ENCODE data around the gene MAP4K4. TPM values are rescaled to one million over a fixed set of nuclear protein-coding genes. Genes with fewer than 3 reads are reported as not detected.

Gene MAP4K4
- total RNA-seq, 1 experiment from 2014 or later, result 162 TPM

GRCh38 chr2:101837354-101837753, 139.8 kb downstream of the MAP4K4 start:
- BruUV-seq (replicated peaks), result no TSS peak
- Mint-ChIP-seq H3K27me3 (ENCODE audit: insufficient read depth, unreplicated experiment) (no peaks in the 10 kb centered on the region), H3K27ac (ENCODE audit: low read depth, unreplicated experiment) (peak overlapping the region; percentile 52), H3K4me3 (ENCODE audit: unreplicated experiment) (no peak overlapping the region), H3K36me3 (ENCODE audit: insufficient read depth, unreplicated experiment) (peaks cover 80% of the 10 kb centered on the region), H3K4me1 (ENCODE audit: insufficient read depth, unreplicated experiment) (peaks cover 11% of the 10 kb centered on the region), H3K9me3 (ENCODE audit: unreplicated experiment) (no peaks in the 10 kb centered on the region)
- DNase-seq (ENCODE audit: unreplicated experiment), result no peak
- ChIA-PET POLR2A (interaction anchor here (0.9 kb wide), 1 partner anchor 9 kb away, joined by 3 read pairs; no protein-coding TSS in a partner anchor), CTCF (interaction anchor here (0.6 to 1.9 kb wide), 3 partner anchors 14 to 419 kb away, joined by 4 to 7 read pairs (median 5); no protein-coding TSS in a partner anchor)
- intact Hi-C loops (cut with micrococcal nuclease), result no loop called here
- TF ChIP-seq, protein P1, sequence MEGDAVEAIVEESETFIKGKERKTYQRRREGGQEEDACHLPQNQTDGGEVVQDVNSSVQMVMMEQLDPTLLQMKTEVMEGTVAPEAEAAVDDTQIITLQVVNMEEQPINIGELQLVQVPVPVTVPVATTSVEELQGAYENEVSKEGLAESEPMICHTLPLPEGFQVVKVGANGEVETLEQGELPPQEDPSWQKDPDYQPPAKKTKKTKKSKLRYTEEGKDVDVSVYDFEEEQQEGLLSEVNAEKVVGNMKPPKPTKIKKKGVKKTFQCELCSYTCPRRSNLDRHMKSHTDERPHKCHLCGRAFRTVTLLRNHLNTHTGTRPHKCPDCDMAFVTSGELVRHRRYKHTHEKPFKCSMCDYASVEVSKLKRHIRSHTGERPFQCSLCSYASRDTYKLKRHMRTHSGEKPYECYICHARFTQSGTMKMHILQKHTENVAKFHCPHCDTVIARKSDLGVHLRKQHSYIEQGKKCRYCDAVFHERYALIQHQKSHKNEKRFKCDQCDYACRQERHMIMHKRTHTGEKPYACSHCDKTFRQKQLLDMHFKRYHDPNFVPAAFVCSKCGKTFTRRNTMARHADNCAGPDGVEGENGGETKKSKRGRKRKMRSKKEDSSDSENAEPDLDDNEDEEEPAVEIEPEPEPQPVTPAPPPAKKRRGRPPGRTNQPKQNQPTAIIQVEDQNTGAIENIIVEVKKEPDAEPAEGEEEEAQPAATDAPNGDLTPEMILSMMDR (IDR thresholded peaks at IDR 0.05; ENCODE audit: unreplicated experiment), result no peak

GRCh38 chr2:101841679-101842327, 144.3 kb downstream of the MAP4K4 start:
- H3K9me3 Mint-ChIP-seq (ENCODE audit: unreplicated experiment), result no peaks in the 10 kb centered on the region
- TF ChIP-seq, protein P1 (IDR thresholded peaks at IDR 0.05; ENCODE audit: unreplicated experiment), result no peak
- BruUV-seq (replicated peaks), result no TSS peak
- ChIA-PET POLR2A (interaction anchor here (1.0 kb wide), 1 partner anchor 144 kb away, joined by 4 read pairs; the partner anchor contains the start of gene MAP4K4), CTCF (interaction anchor here (2.6 kb wide), 1 partner anchor 11 kb away, joined by 12 read pairs; no protein-coding TSS in a partner anchor)
- no peak for DNase-seq (ENCODE audit: unreplicated experiment)
- intact Hi-C loops (cut with micrococcal nuclease), result no loop called here
- peaks cover 89% of the 10 kb centered on the region for H3K36me3 Mint-ChIP-seq (ENCODE audit: insufficient read depth, unreplicated experiment)
- no peaks in the 10 kb centered on the region for H3K27me3 Mint-ChIP-seq (ENCODE audit: insufficient read depth, unreplicated experiment)
- no peak overlapping the region for H3K4me3 Mint-ChIP-seq (ENCODE audit: unreplicated experiment)
- H3K27ac Mint-ChIP-seq (ENCODE audit: low read depth, unreplicated experiment), result peak overlapping the region; percentile 6
- peaks cover 34% of the 10 kb centered on the region for H3K4me1 Mint-ChIP-seq (ENCODE audit: insufficient read depth, unreplicated experiment)

GRCh38 chr2:101842471-101842870, 145.0 kb downstream of the MAP4K4 start:
- Mint-ChIP-seq H3K9me3 (ENCODE audit: unreplicated experiment) (no peaks in the 10 kb centered on the region), H3K36me3 (ENCODE audit: insufficient read depth, unreplicated experiment) (peaks cover 88% of the 10 kb centered on the region), H3K27ac (ENCODE audit: low read depth, unreplicated experiment) (peak overlapping the region; percentile 6), H3K27me3 (ENCODE audit: insufficient read depth, unreplicated experiment) (no peaks in the 10 kb centered on the region), H3K4me3 (ENCODE audit: unreplicated experiment) (no peak overlapping the region), H3K4me1 (ENCODE audit: insufficient read depth, unreplicated experiment) (peaks cover 28% of the 10 kb centered on the region)
- CTCF ChIA-PET, result interaction anchor here (0.6 to 1.2 kb wide), 2 partner anchors 15 to 324 kb away, joined by 3 read pairs; no protein-coding TSS in a partner anchor
- no peak for DNase-seq (ENCODE audit: unreplicated experiment)
- BruUV-seq (replicated peaks), result no TSS peak
- TF ChIP-seq, protein P1 (IDR thresholded peaks at IDR 0.05; ENCODE audit: unreplicated experiment), result no peak
- intact Hi-C loops (cut with micrococcal nuclease), result no loop called here
- POLR2A ChIA-PET, result no interaction called here

- no TSS peak for BruUV-seq (replicated peaks)
- ChIA-PET CTCF (interaction anchor here (0.6 to 1.6 kb wide), 4 partner anchors 15 to 325 kb away, joined by 3 to 7 read pairs (median 3); no protein-coding TSS in a partner anchor), POLR2A (interaction anchor here (0.7 kb wide), 1 partner anchor 8 kb away, joined by 3 read pairs; no protein-coding TSS in a partner anchor)
- Mint-ChIP-seq H3K36me3 (ENCODE audit: insufficient read depth, unreplicated experiment) (peaks cover 93% of the 10 kb centered on the region), H3K27ac (ENCODE audit: low read depth, unreplicated experiment) (peak overlapping the region; percentile 6), H3K9me3 (ENCODE audit: unreplicated experiment) (no peaks in the 10 kb centered on the region), H3K27me3 (ENCODE audit: insufficient read depth, unreplicated experiment) (no peaks in the 10 kb centered on the region), H3K4me1 (ENCODE audit: insufficient read depth, unreplicated experiment) (peaks cover 28% of the 10 kb centered on the region), H3K4me3 (ENCODE audit: unreplicated experiment) (no peak overlapping the region)
- TF ChIP-seq, protein P1 (IDR thresholded peaks at IDR 0.05; ENCODE audit: unreplicated experiment), result no peak
- DNase-seq (ENCODE audit: unreplicated experiment), result peak; percentile 41
- intact Hi-C loops (cut with micrococcal nuclease), result no loop called here
Observed at GRCh38 chr2:101843048-101843447, 145.5 kb downstream of the MAP4K4 start.

Measured in MCF 10A (cell line).